D721Med (cell line): ENCODE results near the gene GALNT17.

Source experiments
- DNase-seq: peaks from one replicate; pipeline ENCODE4 v3.0.0; 2011; ENCODE audit warnings: low spot score; ENCODE audit not compliant: insufficient read length
- FAIRE-seq: peaks from 2 replicates; lab custom pipeline; 2011; peaks lifted over from hg19 to GRCh38; lab: Jason Lieb, UNC
- CTCF ChIP-seq: IDR thresholded peaks from 2 replicates; pipeline ENCODE4 v1.5.1; 2012; ENCODE audit warnings: mild to moderate bottlenecking, control low read depth; ENCODE audit not compliant: insufficient read depth; ENCODE audit errors: missing control alignments

The GALNT17 gene

DNA sequence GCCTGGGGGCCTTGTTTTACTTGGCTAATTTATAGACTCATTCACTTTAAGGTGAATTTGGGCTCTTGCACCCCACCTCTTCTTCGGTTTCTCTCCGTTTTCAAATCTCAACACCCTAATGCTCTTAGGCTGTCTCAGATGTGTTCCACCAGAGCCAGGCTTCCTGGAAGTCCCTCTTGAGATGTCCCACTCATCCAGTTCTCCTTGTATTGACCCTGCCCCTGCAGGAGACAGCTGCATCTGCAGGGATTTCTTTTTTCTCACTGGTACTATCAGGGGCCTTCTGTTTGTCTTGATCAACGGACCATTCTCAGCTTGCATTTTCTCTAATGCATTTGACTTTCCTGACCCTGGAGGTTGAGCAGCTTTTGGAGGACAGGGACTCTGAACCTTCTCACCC lies 279.5 kb downstream of the GALNT17 start:
- FAIRE-seq (no peak), DNase-seq (no peak)
- TF ChIP-seq CTCF = no peak

DNA sequence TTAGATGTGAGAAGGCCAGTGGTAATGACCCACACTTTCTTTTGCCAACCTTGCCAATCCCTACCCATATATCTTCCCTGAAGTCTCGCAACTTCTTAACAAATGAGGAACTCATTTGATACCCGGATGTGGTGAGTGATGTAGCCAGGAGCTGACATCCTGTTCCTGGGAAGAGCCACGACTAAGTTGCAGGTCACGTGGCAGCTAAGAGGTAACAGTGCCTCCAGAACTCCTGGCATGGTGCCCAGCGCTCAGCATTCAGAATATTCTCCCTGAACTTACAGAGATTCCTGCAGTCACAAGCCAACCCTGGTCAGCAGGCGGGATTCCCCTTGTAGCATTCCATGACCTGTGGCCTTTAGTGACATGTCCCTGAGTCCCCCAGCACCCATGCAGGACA lies 282.5 kb downstream of the GALNT17 start:
- FAIRE-seq (no peak), DNase-seq (no peak)
- no peak for TF ChIP-seq CTCF

DNA sequence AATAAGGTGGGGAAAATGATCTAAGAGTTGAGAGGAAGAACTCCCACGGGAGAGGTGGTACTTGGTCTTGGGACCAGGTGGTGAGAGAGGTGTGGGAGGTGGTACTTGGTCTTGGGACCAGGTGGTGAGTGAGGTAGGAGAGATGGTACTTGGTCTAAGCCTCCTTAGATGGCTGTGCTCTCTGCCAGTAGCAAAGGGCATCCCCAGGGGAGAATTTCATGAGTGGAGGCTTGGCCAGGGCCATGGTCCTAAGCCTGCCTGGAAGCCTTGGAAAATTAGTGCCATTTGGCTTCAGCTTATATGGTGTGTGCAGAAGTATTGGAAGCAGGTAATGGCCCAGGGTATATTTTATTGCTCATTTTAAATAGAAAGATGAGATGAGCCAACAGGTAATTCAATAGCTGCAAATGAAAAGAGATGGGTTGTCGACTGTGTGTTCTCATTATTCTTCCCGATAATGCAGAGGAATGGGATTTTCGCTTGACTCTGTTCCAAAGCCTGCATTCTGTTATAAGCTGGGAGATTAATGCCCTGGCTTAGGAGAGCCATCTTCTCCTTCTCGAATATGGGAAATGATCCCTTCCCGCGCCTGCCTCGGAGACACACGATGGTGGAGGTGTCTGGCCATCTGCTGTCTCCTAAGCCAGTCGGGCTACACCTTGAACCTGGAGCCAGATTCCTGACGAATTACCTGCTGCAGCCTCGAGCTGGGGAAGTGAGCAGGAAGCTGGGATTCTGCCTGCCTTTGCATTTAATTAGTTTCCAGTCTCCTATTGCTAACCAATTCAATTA lies 287.8 kb downstream of the GALNT17 start:
- no peak for TF ChIP-seq CTCF
- FAIRE-seq = peak; percentile 88
- DNase-seq = peak; percentile 80

DNA sequence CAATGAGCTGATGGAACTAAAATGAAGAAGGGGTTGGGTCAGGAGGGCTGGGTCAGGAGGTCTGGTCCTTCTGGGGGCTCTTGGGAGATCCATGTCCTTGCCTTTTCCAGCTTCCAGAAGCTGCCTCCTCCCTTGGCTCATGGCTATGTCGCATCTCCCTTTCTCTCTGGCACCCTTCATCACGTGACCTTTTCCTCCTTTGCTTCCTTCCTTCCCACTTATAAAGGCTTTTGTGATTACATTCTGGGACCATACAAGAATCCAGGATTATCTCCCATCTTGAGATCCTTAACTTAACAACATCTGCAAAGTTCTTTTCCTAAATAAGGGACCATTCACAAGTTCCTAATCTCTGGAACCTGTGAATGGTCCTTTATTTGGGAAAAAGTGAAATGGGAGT lies 290.2 kb downstream of the GALNT17 start:
- FAIRE-seq (no peak), DNase-seq (no peak)
- TF ChIP-seq CTCF = no peak

- no peak for FAIRE-seq
These were observed 292.5 kb downstream of the GALNT17 start for GRCh38 chr7:71424166-71425035.

GRCh38 chr7:71429083-71429482 lies 297.1 kb downstream of the GALNT17 start:
- DNase-seq (no peak), FAIRE-seq (no peak)
- TF ChIP-seq CTCF = no peak

More at GRCh38 chr7:71424166-71425035, 292.5 kb downstream of the GALNT17 start:
- TF ChIP-seq CTCF = no peak
- no peak for DNase-seq
